Measurements from ENCODE around the gene BEAN1.

DNA sequence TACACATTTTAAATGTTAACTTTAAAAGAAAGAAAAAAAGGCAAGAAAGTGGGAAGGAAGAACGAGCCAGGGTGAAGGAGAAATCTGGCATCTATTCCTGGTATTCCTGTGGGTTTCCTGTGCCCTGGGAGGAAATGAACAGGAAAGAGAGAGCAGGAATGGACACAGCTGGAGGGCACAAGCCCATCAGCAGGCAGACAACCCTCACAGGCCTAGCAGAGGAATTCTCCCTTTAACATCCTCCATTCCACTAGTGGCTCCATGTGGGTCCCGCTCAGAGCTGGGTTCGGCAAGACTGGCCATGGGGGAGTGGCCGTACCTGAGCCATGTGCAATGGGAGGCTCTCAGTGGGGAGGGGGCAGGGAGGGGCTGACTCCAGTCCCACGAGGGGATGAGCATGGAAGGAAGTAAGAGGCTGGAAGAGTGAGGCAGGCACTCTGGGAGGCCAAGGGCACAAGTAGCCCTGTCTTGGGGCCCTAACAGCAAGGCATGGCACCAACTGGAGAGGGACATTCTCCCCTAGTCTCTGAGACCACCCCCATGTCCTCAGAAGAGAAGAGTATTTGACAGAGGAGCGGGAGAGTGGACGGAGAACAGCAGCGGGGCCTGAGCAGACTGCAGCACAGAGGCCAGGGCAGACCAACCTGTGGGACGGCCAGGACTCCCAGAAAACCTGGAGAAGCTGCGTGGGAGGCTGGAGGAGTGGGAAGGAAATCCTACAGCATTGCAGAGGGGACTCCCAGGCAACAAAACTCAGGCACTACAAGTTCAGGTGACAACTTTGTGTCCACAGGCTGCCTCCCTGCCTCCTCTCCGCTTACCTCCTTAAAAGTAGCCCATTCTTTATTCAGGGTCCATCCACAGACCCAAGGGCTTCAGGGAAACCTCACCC is 92.6 kb downstream of the BEAN1 start:
- TF ChIP-seq, protein P1, sequence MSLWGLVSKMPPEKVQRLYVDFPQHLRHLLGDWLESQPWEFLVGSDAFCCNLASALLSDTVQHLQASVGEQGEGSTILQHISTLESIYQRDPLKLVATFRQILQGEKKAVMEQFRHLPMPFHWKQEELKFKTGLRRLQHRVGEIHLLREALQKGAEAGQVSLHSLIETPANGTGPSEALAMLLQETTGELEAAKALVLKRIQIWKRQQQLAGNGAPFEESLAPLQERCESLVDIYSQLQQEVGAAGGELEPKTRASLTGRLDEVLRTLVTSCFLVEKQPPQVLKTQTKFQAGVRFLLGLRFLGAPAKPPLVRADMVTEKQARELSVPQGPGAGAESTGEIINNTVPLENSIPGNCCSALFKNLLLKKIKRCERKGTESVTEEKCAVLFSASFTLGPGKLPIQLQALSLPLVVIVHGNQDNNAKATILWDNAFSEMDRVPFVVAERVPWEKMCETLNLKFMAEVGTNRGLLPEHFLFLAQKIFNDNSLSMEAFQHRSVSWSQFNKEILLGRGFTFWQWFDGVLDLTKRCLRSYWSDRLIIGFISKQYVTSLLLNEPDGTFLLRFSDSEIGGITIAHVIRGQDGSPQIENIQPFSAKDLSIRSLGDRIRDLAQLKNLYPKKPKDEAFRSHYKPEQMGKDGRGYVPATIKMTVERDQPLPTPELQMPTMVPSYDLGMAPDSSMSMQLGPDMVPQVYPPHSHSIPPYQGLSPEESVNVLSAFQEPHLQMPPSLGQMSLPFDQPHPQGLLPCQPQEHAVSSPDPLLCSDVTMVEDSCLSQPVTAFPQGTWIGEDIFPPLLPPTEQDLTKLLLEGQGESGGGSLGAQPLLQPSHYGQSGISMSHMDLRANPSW (CRISPR knock-in tag; conservative IDR thresholded peaks at IDR 0.05; ENCODE audit: low read depth), result no peak
- TF ChIP-seq CTCF (IDR thresholded peaks at IDR 0.05), result no peak
- TF ChIP-seq ETV6 (CRISPR knock-in tag; IDR thresholded peaks at IDR 0.05), result no peak
- no peak for TF ChIP-seq ATF1 (CRISPR knock-in tag; IDR thresholded peaks at IDR 0.05)

All from WTC11 (cell line).